NCI-H1694 treated with DMSO at 0.1 percent for 48 hours (cell line): ENCODE measurements around the gene TYW1.
A peak's percentile ranks its signal among the peaks of the same experiment; 100 is the strongest.
"Not testable (repeated sequence)": the region's sequence is repeated elsewhere in the genome, so short reads cannot be mapped to it uniquely, and the experiment has no call there.

ENCODE experiments used
- DNase-seq: peaks from one replicate; lab custom pipeline; 2025; lab: John Stamatoyannopoulos, UW

TYW1 gene

DNA sequence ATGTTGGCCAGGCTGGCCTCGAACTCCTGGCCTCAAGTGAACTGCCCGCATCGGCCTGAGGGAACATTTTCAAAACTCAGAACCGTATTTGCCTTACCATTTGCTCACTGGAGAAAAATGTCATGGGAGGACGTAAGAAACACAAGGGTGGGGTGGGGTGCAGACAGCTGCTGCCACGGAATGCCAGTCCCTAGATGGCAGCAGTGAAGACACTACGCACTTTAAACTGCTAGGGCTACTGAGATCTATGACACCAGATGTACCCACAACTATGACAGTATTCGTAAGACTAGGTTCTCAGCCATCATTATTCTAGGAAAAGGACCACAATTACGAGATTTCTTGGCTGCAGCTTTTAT, 2.0 kb upstream of the TYW1 start:
- peak; percentile 38 for DNase-seq

- peak; percentile 97 for DNase-seq
These were observed 1.4 kb upstream of the TYW1 start, which contains the start of gene SBDS for GRCh38 chr7:66995050-66995776. SBDS (minus strand) TSS chr7:66995586; CDS start chr7:66995417, 169 bp downstream.

DNA sequence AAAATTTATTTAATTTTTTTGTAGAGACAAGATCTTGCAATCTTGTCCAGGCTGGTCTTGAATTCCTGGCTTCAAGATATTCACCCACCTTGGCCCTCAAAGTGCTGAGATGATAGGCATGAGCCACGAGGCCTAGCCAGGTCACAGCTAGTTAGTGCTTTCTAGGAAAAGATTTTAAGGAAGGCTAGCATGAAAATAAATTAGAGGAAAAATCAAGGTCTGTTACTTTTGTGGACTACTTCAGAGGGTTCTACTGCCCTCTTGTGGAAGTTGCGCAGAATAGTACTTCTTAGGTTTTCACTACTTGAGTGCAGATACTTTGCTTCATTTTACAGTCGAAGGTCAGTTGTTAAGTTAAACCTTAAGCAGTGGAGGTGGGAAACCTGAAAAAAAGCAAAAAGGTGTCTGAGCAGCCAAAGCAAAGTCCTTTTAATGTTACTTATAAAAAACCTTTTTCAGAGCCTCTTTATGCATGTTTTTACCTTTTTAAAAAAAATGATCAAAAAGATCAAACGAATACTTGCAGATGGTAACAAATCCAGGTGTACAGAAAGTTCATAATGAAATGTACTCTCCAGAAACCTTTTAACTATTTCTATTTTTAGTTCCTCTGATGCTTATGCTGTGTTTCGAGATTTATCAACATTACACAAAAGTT, 4.1 kb downstream of the TYW1 start:
- not testable (repeated sequence) for DNase-seq

- DNase-seq = not testable (repeated sequence)
These were observed 7.5 kb downstream of the TYW1 start for GRCh38 chr7:67004145-67004544.

GRCh38 chr7:67006965-67007364, 10.3 kb downstream of the TYW1 start:
- no peak for DNase-seq

DNA sequence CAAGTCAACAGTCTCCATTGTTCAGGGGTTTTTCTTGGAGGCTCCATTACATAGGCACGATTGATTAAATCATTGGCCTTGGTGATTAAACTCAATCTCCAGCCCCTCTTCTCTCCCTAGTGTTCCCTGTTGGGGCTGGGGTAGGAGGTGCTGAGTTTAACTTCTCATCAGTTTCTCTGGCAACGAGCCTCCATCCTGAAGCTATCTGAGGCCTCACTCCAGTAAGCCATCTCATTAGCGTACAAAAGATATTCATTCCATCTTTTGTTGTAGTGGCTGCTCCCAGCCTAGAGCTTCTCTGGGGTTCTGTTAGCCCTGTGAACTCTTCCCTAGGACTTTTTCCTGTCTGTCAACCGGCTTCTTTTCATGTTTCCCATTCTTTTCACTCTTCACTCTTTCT, 11.6 kb downstream of the TYW1 start:
- no peak for DNase-seq

GRCh38 chr7:67009677-67010076, 13.0 kb downstream of the TYW1 start:
- not testable (repeated sequence) for DNase-seq

GRCh38 chr7:67014076-67014622, 17.5 kb downstream of the TYW1 start:
- DNase-seq = not testable (repeated sequence)

- DNase-seq = not testable (repeated sequence)
These were observed 21.3 kb downstream of the TYW1 start for GRCh38 chr7:67017971-67018370.

DNA sequence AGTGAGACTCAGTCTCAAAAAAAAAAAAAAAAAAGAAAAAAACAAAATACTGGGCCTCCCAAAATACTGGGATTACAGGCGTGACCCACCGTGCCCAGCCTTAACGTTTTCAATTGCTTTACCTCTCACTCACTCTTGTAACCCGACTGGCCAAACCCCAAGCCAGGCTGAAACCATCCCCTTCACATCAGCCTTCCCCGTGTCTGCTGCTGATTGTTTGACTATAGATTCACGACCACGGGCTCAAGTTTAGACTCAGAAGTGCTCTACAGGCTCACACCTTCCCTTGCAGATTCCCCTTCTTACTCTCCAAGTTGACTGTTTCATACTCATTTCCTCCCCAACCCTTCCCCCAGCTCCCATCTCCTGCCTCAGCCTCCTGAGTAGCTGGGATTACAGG, 22.3 kb downstream of the TYW1 start:
- no peak for DNase-seq

DNA sequence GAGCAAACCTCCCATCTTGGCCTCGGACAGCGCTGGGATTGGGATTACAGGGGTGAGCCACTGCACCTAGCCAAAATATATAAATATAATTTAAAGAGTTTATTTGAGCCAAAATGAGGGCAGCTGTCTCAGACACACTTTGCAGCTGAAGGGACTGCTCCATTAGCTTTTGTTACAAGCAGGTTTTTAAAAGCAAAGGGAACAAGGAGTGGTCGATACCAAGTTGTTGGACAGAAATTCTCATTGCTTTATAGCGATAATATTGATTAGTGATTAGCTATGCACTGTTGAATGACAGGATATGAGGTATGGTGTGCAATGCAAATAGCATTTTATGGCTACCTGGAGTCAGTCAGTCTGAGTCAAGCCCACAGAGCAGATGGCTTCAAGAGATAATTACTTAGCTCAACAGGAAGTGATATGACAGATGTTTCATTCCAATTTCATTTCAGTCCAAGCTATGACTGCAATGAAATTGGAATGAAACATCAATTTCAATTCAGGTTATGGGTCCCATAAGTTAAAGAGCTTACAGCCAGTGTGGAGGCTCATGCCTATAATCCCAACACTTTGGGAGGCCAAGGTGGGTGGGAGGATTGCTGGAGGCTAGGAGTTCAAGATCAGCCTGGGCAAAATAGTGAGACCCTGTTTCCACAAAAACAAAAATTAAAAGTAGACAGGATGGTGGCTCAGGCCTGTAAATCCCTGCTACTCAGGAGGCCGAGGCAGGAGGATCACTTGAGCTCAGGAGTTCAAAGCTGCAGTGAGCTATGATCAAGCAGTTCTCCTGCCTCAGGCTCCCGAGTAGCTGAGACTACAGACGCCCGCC, 23.1 kb downstream of the TYW1 start:
- peak; percentile 91 for DNase-seq

- DNase-seq = peak; percentile 70
These were observed 24.6 kb downstream of the TYW1 start for GRCh38 chr7:67021260-67021659.

DNA sequence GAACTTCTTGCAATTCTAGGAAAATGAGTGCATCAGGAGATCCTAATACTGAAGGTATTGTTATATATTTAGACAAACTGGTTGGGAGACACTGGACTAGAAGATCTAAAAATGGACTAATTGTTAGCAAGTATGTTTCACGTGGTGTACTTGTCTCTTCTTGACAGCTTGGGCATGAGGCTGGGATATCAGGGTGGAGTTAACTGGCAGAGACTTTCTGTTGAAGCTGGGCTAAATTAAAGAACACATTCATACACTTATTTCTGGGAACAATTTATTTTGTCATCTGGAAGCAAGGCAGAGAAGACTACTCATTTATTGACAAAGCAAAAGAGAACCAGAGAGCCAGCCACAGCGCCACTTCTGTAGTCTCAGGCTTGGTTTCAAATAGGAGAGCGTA, 25.9 kb downstream of the TYW1 start:
- no peak for DNase-seq

- not testable (repeated sequence) for DNase-seq
These were observed 28.8 kb downstream of the TYW1 start for GRCh38 chr7:67025459-67025858.

DNA sequence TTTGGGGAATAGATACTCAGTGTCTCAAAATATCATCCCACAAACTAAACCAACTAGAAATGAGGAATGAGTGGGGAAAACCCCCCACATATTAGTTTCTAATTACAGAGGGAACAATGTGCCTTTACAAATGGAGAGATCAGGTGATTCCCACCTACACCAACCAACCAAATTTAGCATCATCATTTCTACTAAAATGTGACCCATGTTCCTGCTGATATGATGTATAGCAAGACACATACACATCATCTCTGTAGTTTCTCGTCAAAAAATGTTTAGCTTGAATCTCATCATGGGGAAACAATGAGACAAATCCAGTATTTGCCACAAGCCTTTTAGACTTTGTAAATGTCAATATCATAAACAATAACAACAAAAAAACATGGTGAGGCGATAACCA, 35.1 kb downstream of the TYW1 start:
- not testable (repeated sequence) for DNase-seq

DNA sequence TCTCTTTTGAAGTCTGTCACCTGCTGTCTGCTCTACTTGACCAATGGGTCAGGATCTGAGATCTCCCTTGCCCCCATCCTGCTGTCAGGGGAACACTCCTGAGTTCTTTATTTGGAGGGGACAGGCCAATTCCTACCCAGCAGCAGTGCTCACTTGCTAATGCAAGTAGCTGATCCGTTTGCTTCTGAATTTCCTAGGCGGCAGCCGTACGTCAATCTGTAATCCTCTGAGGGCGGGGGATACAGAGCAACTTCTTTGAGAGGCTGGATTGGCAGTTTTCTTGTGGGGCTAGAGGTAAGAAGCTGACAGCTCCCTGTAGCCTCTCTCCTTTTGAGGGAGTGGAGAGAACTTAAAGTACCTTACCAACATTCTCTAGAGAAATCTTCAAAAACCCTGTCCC, 36.6 kb downstream of the TYW1 start:
- no peak for DNase-seq

DNA sequence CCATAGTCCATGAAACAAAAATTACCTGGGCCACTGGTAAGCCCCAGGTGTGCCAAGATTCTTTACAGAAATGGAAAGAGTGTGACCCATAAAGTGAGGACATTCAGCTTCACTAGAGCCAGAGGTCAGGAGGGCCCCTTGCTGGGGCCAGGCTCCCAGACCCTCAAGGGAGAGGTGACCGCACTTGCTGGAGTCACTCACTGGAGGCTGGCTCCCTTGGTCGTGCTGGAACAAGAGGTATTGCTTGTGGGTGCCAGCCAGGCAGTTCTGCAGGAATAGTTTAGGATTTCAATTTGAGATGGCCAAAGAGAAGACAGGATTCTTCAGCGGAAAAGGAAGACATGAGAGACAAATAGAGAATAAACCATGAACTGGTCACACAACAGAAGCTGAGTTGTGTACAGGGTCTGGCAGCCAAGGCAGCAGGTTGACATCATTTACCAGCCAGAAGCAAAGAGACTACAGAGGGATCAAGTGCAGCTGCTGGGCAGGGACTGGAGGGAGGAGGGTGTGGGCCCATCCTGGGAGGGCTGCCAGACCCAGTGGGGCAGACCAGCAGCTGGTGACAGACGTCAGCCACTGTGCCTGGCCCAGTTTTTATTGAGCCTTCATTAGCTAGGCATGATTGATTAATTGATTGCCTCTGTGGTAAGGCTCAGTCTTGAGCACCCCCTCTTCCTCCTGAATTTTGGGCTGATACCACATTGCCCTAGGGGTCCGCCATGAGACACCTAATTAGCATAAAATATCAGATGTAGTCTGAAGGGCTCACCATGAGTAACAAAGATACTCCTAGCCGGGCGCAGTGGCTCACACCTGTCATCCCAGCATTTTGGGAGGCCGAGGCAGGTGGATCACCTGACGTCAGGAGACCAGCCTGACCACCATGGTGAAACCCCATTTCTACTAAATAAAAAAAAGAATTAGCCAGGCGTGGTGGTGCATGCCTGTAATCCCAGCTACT, 40.1 kb downstream of the TYW1 start:
- peak; percentile 68 for DNase-seq

DNA sequence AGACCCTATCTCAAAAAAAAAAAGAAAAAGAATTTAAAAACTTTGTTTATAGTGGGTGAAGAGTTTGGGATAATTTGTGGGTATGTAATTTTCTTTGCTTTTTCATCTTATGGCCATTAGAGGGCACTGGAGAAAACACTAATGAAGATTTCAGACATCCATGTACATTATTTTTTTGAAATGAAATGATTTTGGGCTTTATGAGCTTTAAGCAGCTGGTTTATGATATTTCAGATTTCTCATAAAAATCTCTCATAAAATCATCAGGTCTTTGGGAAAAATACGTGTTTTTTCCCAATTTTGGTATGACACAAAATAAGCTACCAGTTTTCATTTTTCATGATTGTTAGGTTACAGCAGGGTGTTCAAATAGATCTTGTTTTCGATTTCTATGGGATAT, 44.2 kb downstream of the TYW1 start:
- peak; percentile 17 for DNase-seq

DNA sequence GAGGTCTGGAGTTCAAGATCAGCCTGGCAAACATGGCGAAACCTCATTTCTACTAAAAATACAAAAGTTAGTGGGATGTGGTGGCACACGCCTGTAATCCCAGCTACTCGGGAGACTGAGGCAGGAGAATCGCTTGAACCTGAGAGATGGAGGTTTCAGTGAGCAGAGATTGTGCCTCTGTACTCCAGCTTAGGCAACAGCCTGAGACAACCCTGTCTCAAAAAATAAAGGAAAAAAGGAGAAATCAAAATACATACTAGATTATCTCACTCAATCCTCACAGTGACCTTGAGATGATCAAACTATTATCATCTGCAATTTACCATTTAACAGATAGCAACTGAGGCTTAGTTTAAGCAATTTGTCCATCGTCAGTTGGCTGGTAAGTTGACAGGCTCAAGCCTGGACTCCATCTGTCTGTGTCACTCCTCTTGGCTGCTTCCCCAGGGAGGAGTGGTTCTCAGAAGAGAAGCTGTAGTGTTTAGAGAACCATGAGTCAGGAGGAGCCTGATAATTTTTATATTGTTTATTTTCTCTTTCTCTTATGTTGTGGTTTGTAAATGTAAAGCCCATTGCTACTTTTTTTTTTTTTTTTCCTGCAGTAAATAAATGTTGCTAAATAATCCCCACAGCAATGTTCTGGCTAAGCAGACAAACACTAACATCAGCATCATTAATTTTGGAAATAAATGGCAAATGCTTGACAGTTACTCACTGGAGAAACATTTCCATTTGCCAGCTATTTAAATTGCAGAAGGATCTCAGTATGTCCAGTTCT, 46.3 kb downstream of the TYW1 start:
- peak; percentile 61 for DNase-seq

DNA sequence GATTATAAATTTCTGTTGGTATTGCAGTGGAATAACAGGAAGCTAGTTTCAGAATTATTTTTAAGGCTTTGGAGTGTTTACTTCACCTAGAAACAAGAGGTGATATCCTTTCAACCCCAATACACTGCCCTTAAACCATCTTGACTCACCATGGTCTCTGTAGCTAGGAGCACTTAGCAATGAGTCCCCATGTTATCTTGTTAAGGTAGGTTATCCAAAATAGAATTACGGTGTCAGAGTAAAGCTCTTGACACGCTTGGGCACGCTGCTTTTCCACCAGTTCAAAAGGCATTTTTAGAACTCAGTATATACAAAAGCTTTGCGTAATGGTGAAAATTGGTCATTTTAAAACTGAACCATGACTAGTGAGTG, 46.9 kb downstream of the TYW1 start:
- not testable (repeated sequence) for DNase-seq
